Adrenal gland (tissue), 12 donors: Measurements from ENCODE around the gene TARS3. TPM values are rescaled to one million over a fixed set of nuclear protein-coding genes. Genes with fewer than 3 reads are reported as not detected.

Source experiments
- DNase-seq, 7 donors: peaks; one replicate each; pipeline ENCODE4 v3.0.0-alpha.2; 2019 to 2020
- H3K27ac ChIP-seq, 5 donors: fragments of 200-600 bp; sonication (generic) in 4 of 5; 1 replicate in 3 of 5; 2 replicates in 2 of 5; pipeline versions ENCODE4 v1.5.1 to v1.8.0; 2016 to 2020; ENCODE audit warnings: mild to moderate bottlenecking in 1 of 5
- H3K27me3 ChIP-seq: fragments of 200-600 bp; 2 replicates; pipeline ENCODE4 v1.8.0; 2021
- H3K36me3 ChIP-seq, 2 donors: fragments of 200-600 bp; replicated peaks in 1 of 2; 1 replicate in 1 of 2; 2 replicates in 1 of 2; pipeline versions ENCODE4 v1.5.1 to v1.8.0; 2018 to 2022
- H3K4me1 ChIP-seq, 2 donors: fragments of 200-600 bp; replicated peaks in 1 of 2; 1 replicate in 1 of 2; 2 replicates in 1 of 2; pipeline versions ENCODE4 v1.5.1 to v1.8.0; 2018 to 2021
- H3K4me3 ChIP-seq, 4 donors: fragments of 200-600 bp; sonication (generic) in 3 of 4; one replicate each; pipeline ENCODE4 v1.5.1; 2016 to 2018
- H3K9me3 ChIP-seq, 3 donors: fragments of 200-600 bp; sonication (generic) in 1 of 3; replicated peaks in 1 of 3; 1 replicate in 2 of 3; 2 replicates in 1 of 3; pipeline versions ENCODE4 v1.5.1 to v1.8.0; 2016 to 2021
- POLR2A ChIP-seq, 2 donors: fragments of 450-650 bp; IDR thresholded peaks; one replicate each; pipeline ENCODE4 v1.6.1; 2017; ENCODE audit warnings: antibody characterized with exemption in 2 of 2, mild to moderate bottlenecking in 2 of 2, moderate library complexity in 1 of 2
- WGBS, 4 donors: extraction: QIAGEN DNeasy Blood & Tissue Kit in 2 of 4; methylation state at CpG; one replicate each; pipeline versions ENCODE4 v1.1.5 to v1.1.7; 2013 to 2017; 5-methylcytosine and 5-hydroxymethylcytosine counted together
- intact Hi-C, 2 donors: fragments of 100-400 bp; cut with DNase I; formaldehyde crosslinking; loops; one replicate each; pipeline versions ENCODE4 v1.14.1 to v1.15.0; 2022 to 2023
- polyA plus RNA-seq, 3 donors: library from polyadenylated mRNA; stranded (reverse); fragments of 200-250 nt in 2 of 3; fragments of 350-450 nt in 1 of 3; fragmentation: Illumina TruSeq in 1 of 3; extraction: RNeasy Lipid Tissue Mini Kit (QIAGEN cat#74804) in 1 of 3; gene quantifications; one replicate each; pipeline ENCODE4 v1.2.3, GENCODE V29; 2013 to 2014
- total RNA-seq, 9 donors: library from RNA; depleted of rRNA in 4 of 9; stranded (reverse); fragments of >200 nt in 4 of 9; fragments of 120-200 nt in 1 of 9; fragmentation: NEBNext Ultra II Directional in 1 of 9; extraction: Animal tissue kit (Norgen Biotek cat#: 25700) in 1 of 9; gene quantifications; one replicate each; pipeline versions ENCODE4 v1.1.0 to v1.2.4, GENCODE V29; 2013 to 2023
- TF ChIP-seq, protein P1 (sequence below), 6 experiments: fragments of 450-650 bp in 4 of 6; fragments of 200-600 bp in 2 of 6; sonication (generic) in 1 of 6; IDR thresholded peaks; 1 replicate in 5 of 6; 2 replicates in 1 of 6; pipeline versions ENCODE4 v1.5.1 to v1.8.0; 2016 to 2021; ENCODE audit warnings: antibody characterized with exemption in 6 of 6, mild to moderate bottlenecking in 2 of 6, moderate library complexity in 1 of 6
- donor health status: healthy with polysubstance abuse.
- donor health status: Bipolar disorder and iron deficiency.
- donor health status: DM: yes; HTN: yes; CAD: no.
- donor health status: DM: no; HTN: no; CAD: no.
- donor health status: DM: no; HTN: no; CAD: no.
- donor health status: DM: yes; HTN: yes; CAD: no.

The TARS3 gene
- total and polyA plus RNA-seq, 12 donors = 4.8 to 28.5 (median 14.1) TPM

DNA sequence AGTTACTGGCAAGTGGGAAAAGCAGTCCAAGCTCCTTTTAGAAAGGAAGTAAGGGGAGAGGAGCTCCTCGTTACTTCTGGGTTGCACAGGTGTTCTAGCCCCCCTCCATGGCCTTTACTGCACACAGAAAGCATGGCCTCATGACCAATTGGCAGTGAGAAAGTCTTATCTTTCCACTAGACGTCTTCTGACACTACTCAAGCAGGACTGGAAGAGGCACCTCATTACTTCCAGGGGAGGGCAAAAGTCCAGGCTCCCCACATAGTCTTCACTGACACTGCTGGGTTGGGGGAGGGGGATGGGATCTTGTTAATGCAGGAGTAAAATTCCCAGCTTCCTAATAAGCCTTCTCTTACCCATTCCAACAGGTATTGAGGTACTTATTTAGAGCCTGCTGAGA is 44.5 kb downstream of the TARS3 start:
- Histone ChIP-seq H3K36me3 (peaks cover 0 to 16% of the 10 kb centered on the region in 2 donors), H3K4me1 (no peaks in the 10 kb centered on the region), H3K9me3 (no peaks in the 10 kb centered on the region), H3K27me3 (no peaks in the 10 kb centered on the region), H3K4me3 (no peak overlapping the region), H3K27ac (no peak overlapping the region)
- 79 to 95% (median 85%) methylated on average over 2 of the region's 2 CpGs for WGBS, 4 donors
- intact Hi-C loops = no loop called here
- DNase-seq = no peak
- TF ChIP-seq POLR2A (IDR thresholded peaks at IDR 0.05) = no peak
- TF ChIP-seq, protein P1, sequence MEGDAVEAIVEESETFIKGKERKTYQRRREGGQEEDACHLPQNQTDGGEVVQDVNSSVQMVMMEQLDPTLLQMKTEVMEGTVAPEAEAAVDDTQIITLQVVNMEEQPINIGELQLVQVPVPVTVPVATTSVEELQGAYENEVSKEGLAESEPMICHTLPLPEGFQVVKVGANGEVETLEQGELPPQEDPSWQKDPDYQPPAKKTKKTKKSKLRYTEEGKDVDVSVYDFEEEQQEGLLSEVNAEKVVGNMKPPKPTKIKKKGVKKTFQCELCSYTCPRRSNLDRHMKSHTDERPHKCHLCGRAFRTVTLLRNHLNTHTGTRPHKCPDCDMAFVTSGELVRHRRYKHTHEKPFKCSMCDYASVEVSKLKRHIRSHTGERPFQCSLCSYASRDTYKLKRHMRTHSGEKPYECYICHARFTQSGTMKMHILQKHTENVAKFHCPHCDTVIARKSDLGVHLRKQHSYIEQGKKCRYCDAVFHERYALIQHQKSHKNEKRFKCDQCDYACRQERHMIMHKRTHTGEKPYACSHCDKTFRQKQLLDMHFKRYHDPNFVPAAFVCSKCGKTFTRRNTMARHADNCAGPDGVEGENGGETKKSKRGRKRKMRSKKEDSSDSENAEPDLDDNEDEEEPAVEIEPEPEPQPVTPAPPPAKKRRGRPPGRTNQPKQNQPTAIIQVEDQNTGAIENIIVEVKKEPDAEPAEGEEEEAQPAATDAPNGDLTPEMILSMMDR (IDR thresholded peaks at IDR 0.05) = no peak

DNA sequence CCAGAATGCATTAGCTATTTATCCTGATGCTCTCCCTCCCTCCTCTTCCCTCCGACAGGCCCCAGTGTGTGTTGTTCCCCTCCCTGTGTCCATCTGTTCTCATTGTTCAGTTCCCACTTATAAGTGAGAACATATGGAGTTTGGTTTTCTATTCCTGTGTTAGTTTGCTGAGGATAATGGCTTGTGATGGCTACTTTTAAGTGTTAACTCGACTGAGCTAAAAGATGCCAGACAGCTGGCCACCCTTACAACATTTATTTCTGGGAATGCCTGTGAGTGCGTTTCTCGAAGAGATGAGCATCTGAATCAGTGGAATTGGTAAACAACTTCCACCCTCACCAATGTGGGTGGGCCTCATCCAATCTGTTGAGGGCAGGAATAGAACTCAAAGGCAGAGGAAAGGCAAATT is 47.3 kb downstream of the TARS3 start:
- H3K36me3 ChIP-seq = peaks cover 0 to 30% of the 10 kb centered on the region in 2 donors
- 90 to 95% (median 93%) methylated on average over 4 of the region's 4 CpGs for WGBS, 4 donors
- no peak overlapping the region for H3K4me3 ChIP-seq
- no peaks in the 10 kb centered on the region for H3K4me1 ChIP-seq
- H3K27ac ChIP-seq = no peak overlapping the region
- no peaks in the 10 kb centered on the region for H3K9me3 ChIP-seq
- intact Hi-C loops = no loop called here
- no peaks in the 10 kb centered on the region for H3K27me3 ChIP-seq
- TF ChIP-seq POLR2A (IDR thresholded peaks at IDR 0.05) = no peak
- TF ChIP-seq, protein P1 (IDR thresholded peaks at IDR 0.05) = no peak
- no peak for DNase-seq

DNA sequence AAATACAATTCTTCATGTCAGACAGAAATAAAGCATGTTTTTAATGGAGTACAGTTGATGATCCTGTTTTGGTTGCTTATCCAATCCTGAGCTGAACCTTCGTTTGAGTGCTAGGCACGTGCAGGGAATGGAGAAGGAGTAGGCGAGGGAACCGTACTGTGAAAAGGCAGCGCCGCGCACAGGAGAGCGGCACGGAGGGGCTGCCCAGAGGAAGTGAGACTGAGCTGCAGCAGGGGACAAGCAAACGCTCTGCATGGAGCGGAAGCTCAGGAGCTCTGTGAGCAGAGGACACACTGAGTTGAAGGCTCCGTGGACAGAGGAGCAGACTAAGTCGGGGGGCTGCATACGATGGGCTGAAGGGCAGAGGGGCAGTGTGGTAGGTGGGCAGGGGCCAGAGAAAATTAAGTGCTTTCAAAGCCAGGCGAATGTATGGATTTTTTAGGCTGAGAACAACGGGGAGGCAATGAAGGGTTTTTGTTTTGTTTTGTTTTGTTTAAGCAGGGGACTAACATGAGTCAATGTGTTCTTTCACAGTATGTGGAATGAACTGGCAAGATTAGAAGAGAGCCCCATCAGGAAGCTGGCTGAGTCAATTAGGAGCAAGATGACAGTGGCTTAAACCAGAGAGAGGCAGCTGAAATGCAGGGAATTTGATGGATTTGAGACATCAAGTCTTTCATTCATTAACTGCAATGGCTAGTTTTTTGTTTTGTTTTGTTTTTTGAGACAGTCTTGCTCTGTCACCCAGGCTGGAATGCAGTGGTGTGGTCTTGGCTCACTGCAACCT is 48.3 kb downstream of the TARS3 start:
- Histone ChIP-seq H3K36me3 (peaks cover 0 to 27% of the 10 kb centered on the region in 2 donors), H3K27me3 (no peaks in the 10 kb centered on the region)
- intact Hi-C loops = no loop called here

DNA sequence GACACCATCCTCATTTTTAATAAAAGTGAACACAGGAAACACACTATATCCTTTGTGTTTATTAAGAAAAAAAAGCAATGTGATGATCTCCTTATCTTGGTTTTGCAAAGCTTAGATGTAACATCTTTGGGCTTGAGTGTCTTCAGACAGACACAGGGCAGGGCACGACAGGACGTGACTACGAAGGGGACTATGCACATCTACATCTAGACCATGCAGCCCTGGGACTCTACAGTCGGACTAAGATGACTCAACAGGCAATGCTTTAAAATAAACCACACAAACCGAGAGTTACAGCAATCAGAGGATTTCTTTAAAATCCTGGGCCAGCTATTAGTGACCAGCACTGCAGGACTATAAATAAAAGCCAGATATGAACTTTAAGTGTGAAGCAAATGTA is 49.3 kb downstream of the TARS3 start:
- intact Hi-C loops = no loop called here
- no peak overlapping the region for H3K4me3 ChIP-seq
- TF ChIP-seq, protein P1 (IDR thresholded peaks at IDR 0.05) = no peak
- no peak for TF ChIP-seq POLR2A (IDR thresholded peaks at IDR 0.05)
- no peaks in the 10 kb centered on the region for H3K27me3 ChIP-seq
- H3K36me3 ChIP-seq = peaks cover 0 to 27% of the 10 kb centered on the region in 2 donors
- H3K27ac ChIP-seq = no peak overlapping the region
- H3K9me3 ChIP-seq = no peaks in the 10 kb centered on the region
- DNase-seq = no peak
- 91 to 97% (median 92%) methylated on average over 5 of the region's 5 CpGs for WGBS, 4 donors
- no peaks in the 10 kb centered on the region for H3K4me1 ChIP-seq

More for the DNA sequence above, 48.3 kb downstream of the TARS3 start:
- no peaks in the 10 kb centered on the region for H3K9me3 ChIP-seq
- H3K4me3 ChIP-seq = no peak overlapping the region
- no peak overlapping the region for H3K27ac ChIP-seq
- TF ChIP-seq, protein P1 (IDR thresholded peaks at IDR 0.05) = no peak
- TF ChIP-seq POLR2A (IDR thresholded peaks at IDR 0.05) = no peak
- no peak for DNase-seq
- no peaks in the 10 kb centered on the region for H3K4me1 ChIP-seq
- 84 to 88% (median 85%) methylated on average over 16 of the region's 16 CpGs for WGBS, 4 donors
